ENCODE measurements around the gene WNT5B. TPM values are rescaled to one million over a fixed set of nuclear protein-coding genes. Genes with fewer than 3 reads are reported as not detected.
A peak's percentile ranks its signal among the peaks of the same experiment; 100 is the strongest.

The WNT5B gene
- total and polyA plus RNA-seq, 2 of the 4 experiments (the other 2 are of a cell fraction), result 83.7 to 102 TPM

GRCh38 chr12:1608713-1609119, 20.3 kb upstream of the WNT5B start:
- H3K14ac ChIP-seq (replicated peaks; ENCODE audit: low read depth, low read length), result no peak overlapping the region
- no peak overlapping the region for H3K4me2 ChIP-seq (ENCODE audit: low read depth, low read length)
- H3K9me3 ChIP-seq (ENCODE audit: control insufficient read depth, insufficient read depth, low read length), result no peaks in the 10 kb centered on the region
- 53% methylated on average over 3 of the region's 5 CpGs; no CpG with 5 or more reads in 1 of the 2 experiments for WGBS, 2 experiments (ENCODE audit: extremely low coverage in 2 of 2, insufficient read length in 1 of 2)
- H2BK120ac ChIP-seq (ENCODE audit: low read depth, low read length), result peak overlapping the region; percentile 72; the same call in 1 of the 2 replicates
- peaks cover 13% of the 10 kb centered on the region; the same call in 1 of the 2 replicates for H3K9me1 ChIP-seq (ENCODE audit: insufficient read depth, low read length)
- no peak overlapping the region for H4K5ac ChIP-seq (ENCODE audit: low read depth, low read length)
- H3K23ac ChIP-seq (ENCODE audit: low read depth, low read length), result peak overlapping the region; percentile 64; the same call in 1 of the 2 replicates
- no peak for DNase-seq
- no peak overlapping the region for H2AFZ ChIP-seq (replicated peaks; ENCODE audit: low read length, poor library complexity)
- peaks cover 14 to 91% of the 10 kb centered on the region in 2 experiments for H3K79me1 ChIP-seq (ENCODE audit: low read depth in 1 of 2, low read length in 2 of 2)
- no peak overlapping the region for H3K56ac ChIP-seq (ENCODE audit: extremely low read depth, insufficient read depth, low read length)
- no peak overlapping the region for H3K27ac ChIP-seq (ENCODE audit: insufficient read depth, low read length)
- in situ Hi-C loops (cut with MboI; ENCODE audit: low sequenced_read_pairs), result no loop called here
- no peak overlapping the region for H2AK9ac ChIP-seq (replicated peaks; ENCODE audit: low read depth, low read length, poor library complexity)
- no peak overlapping the region for H3K9ac ChIP-seq (ENCODE audit: low read depth, low read length)
- ChIA-PET CTCF (no interaction called here), POLR2A (ENCODE audit: unreplicated experiment) (no interaction called here)
- no peak overlapping the region for H2BK5ac ChIP-seq (ENCODE audit: low read depth, low read length, poor library complexity, severe bottlenecking)
- ATAC-seq (ENCODE audit: low read depth), result no peak
- dilution Hi-C loops (cut with HindIII; ENCODE audit: low sequenced_read_pairs, unreplicated experiment), result no loop called here
- H3K4ac ChIP-seq (ENCODE audit: low read depth, low read length), result 0 out of 2 replicates have a peak overlapping the region, but pooled peaks have one; percentile 50
- H3K36me3 ChIP-seq (ENCODE audit: control insufficient read depth, insufficient read depth, low read length), result no peaks in the 10 kb centered on the region
- no peak overlapping the region; the same call in 2 of the 3 replicates for H2BK15ac ChIP-seq (ENCODE audit: low read depth, low read length)
- TF ChIP-seq POLR2A (IDR thresholded peaks at IDR 0.05; ENCODE audit: low read depth, low read length) (no peak), MAZ (IDR thresholded peaks at IDR 0.05; ENCODE audit: borderline replicate concordance, low read depth, low read length) (no peak), USF2 (IDR thresholded peaks at IDR 0.05; ENCODE audit: low read depth, low read length) (no peak), FOS (IDR thresholded peaks at IDR 0.05; ENCODE audit: low read depth, low read length) (no peak), CHD1 (IDR thresholded peaks at IDR 0.05; ENCODE audit: low read depth, low read length) (no peak), RFX5 (IDR thresholded peaks at IDR 0.05; ENCODE audit: low read depth, low read length) (no peak), MXI1 (IDR thresholded peaks at IDR 0.05; ENCODE audit: borderline replicate concordance, low read depth, low read length) (no peak), RAD21 (IDR thresholded peaks at IDR 0.05; ENCODE audit: low read length) (no peak), SMC3 (IDR thresholded peaks at IDR 0.05; ENCODE audit: low read depth, low read length) (no peak), CEBPB (IDR thresholded peaks at IDR 0.05; ENCODE audit: low read depth, low read length) (no peak), MAFK (IDR thresholded peaks at IDR 0.05; ENCODE audit: low read depth, low read length) (no peak), NFE2L2 (IDR thresholded peaks at IDR 0.05; ENCODE audit: low read depth, low read length) (no peak), BHLHE40 (IDR thresholded peaks at IDR 0.05; ENCODE audit: low read depth, low read length) (no peak), RCOR1 (IDR thresholded peaks at IDR 0.05; ENCODE audit: insufficient replicate concordance, low read length) (no peak)
- TF ChIP-seq, protein P1, sequence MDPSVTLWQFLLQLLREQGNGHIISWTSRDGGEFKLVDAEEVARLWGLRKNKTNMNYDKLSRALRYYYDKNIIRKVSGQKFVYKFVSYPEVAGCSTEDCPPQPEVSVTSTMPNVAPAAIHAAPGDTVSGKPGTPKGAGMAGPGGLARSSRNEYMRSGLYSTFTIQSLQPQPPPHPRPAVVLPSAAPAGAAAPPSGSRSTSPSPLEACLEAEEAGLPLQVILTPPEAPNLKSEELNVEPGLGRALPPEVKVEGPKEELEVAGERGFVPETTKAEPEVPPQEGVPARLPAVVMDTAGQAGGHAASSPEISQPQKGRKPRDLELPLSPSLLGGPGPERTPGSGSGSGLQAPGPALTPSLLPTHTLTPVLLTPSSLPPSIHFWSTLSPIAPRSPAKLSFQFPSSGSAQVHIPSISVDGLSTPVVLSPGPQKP (IDR thresholded peaks at IDR 0.05; ENCODE audit: borderline replicate concordance, low read depth, low read length), result no peak
- TF ChIP-seq, protein P2, sequence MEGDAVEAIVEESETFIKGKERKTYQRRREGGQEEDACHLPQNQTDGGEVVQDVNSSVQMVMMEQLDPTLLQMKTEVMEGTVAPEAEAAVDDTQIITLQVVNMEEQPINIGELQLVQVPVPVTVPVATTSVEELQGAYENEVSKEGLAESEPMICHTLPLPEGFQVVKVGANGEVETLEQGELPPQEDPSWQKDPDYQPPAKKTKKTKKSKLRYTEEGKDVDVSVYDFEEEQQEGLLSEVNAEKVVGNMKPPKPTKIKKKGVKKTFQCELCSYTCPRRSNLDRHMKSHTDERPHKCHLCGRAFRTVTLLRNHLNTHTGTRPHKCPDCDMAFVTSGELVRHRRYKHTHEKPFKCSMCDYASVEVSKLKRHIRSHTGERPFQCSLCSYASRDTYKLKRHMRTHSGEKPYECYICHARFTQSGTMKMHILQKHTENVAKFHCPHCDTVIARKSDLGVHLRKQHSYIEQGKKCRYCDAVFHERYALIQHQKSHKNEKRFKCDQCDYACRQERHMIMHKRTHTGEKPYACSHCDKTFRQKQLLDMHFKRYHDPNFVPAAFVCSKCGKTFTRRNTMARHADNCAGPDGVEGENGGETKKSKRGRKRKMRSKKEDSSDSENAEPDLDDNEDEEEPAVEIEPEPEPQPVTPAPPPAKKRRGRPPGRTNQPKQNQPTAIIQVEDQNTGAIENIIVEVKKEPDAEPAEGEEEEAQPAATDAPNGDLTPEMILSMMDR (conservative IDR thresholded peaks at IDR 0.05; ENCODE audit: low read depth, low read length), result no peak
- peak overlapping the region in 1 of 2 experiments; percentile 63; a peak in 2 of 4 replicates for H4K8ac ChIP-seq (ENCODE audit: low read depth in 2 of 2, low read length in 2 of 2)
- no peak overlapping the region for H2BK20ac ChIP-seq (ENCODE audit: low read depth, low read length)
- H4K20me1 ChIP-seq (ENCODE audit: insufficient read depth, low read length), result peaks cover 49% of the 10 kb centered on the region
- H2AK5ac ChIP-seq (ENCODE audit: low read depth, low read length), result peak overlapping the region; percentile 50; the same call in 1 of the 2 replicates
- 0 out of 2 replicates have a peak overlapping the region, but pooled peaks have one; percentile 51 for H4K91ac ChIP-seq (ENCODE audit: insufficient read depth, low read depth, low read length)
- no peaks in the 10 kb centered on the region for H3K27me3 ChIP-seq (ENCODE audit: control insufficient read depth, insufficient read depth, low read length)
- H3K4me3 ChIP-seq (ENCODE audit: insufficient read depth, low read depth, low read length), result no peak overlapping the region
- intact Hi-C loops (cut with micrococcal nuclease), result no loop called here
- H3K4me1 ChIP-seq (ENCODE audit: control insufficient read depth, insufficient read depth, low read length), result peaks cover 11% of the 10 kb centered on the region
- no TSS peak for BruUV-seq (replicated peaks)
- H3K18ac ChIP-seq (ENCODE audit: low read depth, low read length), result no peak overlapping the region
